ENCODE data around the gene LCK.
"Not testable (repeated sequence)": the region's sequence is repeated elsewhere in the genome, so short reads cannot be mapped to it uniquely, and the experiment has no call there.

The LCK gene

DNA sequence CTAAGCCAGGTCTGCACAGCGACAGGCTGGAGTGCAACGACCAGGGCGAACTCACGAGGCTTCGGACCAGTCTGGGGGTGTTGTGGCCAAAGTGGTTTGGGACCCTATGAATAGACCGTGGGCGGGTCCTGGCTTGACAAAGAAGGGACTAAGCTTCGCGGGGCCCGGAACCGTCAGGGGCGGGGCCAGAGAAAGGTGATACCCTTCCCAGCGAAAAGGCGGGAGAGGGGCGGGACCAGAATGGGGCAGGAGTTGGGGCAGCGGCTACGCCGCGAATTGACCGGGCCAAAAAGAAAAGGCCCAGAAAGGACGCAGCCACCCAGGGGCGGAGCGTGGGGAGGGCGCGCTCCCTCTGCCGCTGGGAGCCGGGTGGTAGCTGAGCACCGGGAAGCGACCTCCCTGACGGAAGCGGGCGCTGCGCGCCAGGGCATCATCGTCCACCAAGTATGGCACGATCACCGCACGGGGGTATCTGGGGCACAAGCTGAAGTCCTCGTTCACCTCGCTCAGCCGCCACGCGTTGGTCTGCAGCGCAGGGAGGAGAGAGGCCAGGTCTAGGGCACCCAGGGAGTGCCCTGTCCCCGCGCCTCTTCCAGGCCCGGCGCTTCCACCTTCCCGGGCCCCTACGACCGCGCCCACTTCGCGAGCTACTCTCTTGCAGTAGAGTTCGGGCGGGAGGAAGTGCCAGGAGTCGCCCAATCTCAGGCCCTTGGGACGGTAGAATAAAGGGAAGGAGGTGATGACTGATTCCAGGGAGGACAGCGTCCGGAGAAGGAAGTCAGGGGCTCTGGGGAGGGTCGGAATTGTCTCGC is 10.7 kb upstream of the LCK start:
- peak; percentile 34 for DNase-seq

- no peak for DNase-seq
These were observed 9.9 kb upstream of the LCK start for GRCh38 chr1:32241001-32241763.

DNA sequence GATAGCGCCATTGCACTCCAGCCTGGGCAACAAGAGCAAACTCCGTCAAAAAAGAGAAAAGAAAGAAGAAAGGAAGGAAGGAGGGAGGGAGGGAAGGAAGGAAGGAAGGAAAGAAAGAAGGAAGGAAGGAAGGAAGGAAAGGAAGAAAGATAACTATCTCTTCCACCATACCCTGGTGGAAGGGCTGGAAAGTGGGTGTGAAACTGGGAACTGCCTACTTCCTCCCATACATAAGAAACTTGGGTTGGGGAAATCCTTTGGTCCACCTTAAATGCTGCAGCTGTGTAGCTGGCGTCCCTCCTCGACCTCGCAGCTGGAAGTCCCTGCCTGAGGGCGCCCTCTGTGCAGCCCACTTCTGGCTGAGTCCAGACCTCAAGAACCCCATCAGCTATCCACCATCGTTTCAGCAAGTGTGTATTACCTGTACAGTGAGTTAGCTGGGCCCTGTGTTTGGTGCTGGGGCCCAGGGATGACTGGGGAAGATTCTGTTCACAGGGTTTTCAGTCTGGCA is 8.7 kb upstream of the LCK start:
- DNase-seq = no peak

DNA sequence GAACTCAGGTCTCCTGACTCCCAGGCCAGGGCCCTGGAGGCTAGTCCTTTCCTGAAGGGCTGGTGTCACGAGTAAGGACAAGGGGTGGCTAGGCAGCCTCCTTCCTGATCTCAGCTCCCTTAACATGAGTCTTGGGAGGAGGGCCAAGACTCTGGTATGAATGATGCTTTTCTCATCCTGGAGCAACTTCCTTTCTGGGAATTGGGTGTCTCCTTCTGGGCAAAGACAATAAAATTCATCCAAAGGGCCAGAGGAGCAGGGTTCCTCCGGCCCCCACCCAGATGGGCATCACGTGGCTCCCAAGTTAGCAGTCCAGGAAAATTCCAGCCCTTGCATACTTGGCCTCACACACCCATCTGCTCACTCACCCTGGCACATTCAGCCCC is 4.2 kb upstream of the LCK start, which contains the start of gene FAM167B:
Gene FAM167B (plus strand): TSS at position 335 of the 386 bp plus-strand sequence. CDS start 200 bp downstream, outside the sequence.
- no peak for DNase-seq

- DNase-seq = no peak
These were observed 3.6 kb upstream of the LCK start for GRCh38 chr1:32247452-32247851.

DNA sequence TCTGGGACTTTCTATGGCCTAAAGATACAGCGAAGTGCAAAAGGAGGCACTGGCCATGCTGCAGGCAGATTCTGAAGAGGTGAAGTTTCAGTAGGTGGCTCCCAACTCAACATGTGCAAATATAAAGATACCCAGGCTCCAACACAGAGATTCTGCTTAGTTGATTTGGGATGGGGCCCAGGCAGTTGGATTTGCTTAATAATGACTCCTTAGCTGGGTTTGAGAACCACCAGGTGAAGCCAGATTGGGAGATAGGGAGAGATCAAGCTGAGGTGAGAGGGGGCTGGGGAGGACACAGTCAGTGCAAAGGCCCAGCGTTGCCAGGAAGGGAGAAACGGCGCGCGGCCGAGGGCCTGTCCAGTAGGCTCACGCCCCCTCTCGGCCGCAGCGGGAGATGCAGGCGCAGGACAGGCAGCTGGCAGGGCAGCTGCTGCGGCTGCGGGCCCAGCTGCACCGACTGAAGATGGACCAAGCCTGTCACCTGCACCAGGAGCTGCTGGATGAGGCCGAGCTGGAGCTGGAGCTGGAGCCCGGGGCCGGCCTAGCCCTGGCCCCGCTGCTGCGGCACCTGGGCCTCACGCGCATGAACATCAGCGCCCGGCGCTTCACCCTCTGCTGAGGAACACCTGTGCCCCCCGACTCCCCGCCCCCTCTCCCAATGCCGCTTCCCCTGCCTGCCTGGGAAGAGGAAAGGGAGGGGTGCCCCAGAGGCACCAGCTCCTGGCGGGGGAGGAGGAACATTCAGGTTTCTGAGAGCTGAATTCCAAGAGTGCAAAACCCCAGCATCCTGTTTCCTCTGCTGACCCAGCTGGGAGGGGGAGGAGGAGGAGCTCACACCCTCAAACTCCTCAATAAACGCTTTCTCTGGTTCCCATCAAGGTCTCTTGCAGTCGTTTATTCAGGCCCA is 2.8 kb upstream of the LCK start:
- peak; percentile 39 for DNase-seq

DNA sequence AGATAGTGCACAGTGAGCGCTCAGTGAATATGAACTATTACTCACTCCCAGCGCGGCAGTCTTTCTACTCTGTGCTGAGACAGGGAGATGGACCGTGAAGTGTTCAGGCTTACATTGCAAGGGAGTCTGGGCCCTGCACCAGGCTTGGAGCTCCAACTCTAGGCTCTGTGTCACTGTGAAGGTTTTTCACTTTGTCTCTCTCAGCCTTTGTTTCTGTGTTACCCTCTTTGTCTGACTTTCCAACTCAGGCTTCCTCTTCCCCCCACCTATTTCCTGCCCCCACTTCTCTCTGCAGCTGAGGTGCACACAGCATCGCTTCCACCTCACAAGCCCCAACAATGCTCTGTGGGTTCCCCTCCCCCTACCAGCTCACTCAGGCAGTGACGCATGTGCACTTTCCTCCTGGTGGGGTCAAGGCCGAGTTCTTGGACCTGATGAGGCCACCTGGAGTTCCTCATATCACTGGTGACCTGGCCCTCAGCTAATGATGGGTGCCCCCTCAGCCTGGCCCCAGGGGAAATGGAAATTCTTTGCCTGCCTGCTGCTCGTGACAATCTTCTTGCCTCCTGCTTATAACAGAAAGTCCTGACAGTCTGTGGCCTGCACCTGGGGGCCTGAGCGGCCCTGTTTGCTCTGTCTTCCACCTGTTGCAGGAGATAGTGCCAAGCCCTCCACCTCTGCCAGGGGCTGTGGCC is 1.1 kb upstream of the LCK start:
- no peak for DNase-seq

DNA sequence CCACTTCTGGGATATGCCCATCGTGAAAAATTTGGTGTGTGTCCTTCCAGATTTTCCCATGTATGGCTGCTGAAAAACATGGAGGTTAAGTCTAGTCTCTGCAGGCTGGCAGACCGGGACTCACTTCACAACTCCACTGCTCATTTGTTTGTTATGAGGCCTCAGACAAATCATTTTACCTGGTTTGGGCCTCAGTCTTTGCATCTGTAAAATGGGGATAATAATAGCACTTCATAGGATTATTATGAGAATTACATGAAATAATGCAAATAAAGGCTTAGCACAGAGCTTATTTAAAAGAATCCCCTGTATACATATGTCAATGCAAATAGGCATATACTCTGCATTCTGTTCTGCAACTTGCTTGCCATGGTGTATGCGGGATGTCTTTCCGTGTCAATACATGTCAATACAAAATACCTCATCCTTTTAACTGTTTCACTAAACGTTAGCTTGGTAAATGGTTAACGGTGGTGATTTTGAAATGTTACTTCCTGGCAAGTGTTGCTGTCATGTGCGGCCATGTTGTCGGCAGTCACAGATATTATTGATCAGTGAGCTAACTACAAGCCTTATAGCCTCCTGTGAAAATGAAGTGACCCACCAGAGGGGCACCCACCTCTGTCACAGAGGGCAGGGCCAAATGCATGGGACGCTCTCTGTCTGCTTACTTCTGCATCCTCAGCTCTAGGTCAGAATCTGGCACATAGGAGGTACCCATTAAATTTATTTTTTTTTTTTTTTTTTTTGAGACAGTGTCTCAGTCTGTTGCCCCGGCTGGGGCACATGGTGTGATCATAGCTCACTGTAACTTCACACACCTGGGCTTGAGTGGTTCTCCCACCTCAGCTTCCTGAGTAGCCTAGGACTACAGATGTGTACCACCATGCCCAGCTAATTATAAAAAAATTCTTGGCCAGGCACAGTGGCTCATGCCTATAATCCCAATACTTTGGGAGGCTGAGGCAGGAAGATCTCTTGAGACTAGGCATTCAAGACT is 4.3 kb downstream of the LCK start:
- DNase-seq = no peak

GRCh38 chr1:32256473-32257226 is 5.6 kb downstream of the LCK start:
- no peak for DNase-seq

DNA sequence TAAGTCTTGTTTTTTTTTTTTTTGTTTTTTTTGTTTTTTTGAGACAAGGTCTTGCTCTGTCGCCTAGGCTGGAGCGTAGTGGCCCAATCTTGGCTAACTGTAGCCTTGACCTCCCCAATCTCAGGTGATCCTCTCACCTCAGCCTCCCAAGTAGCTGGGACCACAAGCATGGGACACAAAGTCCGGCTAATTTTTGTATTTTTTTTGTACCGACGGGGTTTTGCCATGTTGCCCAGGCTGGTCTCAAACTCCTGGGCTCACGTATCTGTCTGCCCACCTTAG is 6.1 kb downstream of the LCK start:
- no peak for DNase-seq

- DNase-seq = not testable (repeated sequence)
These were observed 12.2 kb downstream of the LCK start for GRCh38 chr1:32263236-32263593.

DNA sequence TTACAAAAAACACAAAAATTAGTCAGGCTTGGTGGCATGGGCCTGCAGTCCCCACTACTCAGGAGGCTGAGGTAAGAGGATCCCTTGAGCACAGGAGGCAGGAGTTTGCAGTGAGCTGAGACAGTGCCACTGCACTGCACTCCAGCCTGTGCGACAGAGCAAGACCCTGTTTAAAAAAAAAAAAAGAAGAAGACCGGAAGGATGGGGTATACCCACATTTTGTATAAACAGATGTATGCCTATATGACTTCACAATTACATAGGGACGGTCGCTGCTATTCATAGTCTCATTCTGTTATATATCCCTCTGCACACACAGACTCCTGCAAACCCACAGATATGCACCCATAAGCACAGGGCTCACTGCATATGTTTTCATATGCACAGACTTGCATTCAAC is 12.7 kb downstream of the LCK start:
- no peak for DNase-seq

GRCh38 chr1:32265846-32266245 is 14.8 kb downstream of the LCK start:
- no peak for DNase-seq

DNA sequence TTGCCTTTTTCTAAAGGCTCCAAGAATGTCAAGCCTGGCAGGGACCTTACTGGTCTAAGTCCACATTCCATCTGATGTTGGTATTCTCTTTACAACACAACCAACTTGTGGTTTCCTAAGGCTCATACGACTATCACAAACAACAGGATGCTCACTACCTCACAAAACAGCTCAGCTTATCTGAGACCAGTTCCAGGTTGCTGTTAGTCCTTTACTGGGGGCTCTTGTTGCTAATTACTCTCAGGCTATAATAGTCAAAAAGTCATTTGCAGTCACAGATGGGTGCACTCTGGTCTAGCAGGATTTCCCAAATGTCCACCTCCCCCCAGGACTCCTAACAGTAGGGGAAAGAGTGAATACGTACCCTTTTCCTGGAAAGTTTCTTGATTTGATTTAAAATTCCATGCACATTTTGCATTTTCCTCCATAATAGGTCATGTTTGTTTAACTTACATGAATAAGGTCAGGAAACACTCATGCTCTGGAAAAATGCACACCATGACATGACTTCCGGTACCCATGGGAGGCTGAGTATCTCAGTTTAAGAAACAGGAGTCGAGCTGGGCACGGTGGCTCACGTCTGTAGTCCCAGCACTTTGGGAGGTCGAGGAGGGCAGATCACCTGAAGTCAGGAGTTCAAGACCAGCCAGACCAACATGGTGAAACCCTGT is 16.0 kb downstream of the LCK start:
- DNase-seq = no peak

- no peak for DNase-seq
These were observed 18.7 kb downstream of the LCK start for GRCh38 chr1:32269744-32270143.

- DNase-seq = no peak
These were observed 21.7 kb downstream of the LCK start for GRCh38 chr1:32272557-32273390.

DNA sequence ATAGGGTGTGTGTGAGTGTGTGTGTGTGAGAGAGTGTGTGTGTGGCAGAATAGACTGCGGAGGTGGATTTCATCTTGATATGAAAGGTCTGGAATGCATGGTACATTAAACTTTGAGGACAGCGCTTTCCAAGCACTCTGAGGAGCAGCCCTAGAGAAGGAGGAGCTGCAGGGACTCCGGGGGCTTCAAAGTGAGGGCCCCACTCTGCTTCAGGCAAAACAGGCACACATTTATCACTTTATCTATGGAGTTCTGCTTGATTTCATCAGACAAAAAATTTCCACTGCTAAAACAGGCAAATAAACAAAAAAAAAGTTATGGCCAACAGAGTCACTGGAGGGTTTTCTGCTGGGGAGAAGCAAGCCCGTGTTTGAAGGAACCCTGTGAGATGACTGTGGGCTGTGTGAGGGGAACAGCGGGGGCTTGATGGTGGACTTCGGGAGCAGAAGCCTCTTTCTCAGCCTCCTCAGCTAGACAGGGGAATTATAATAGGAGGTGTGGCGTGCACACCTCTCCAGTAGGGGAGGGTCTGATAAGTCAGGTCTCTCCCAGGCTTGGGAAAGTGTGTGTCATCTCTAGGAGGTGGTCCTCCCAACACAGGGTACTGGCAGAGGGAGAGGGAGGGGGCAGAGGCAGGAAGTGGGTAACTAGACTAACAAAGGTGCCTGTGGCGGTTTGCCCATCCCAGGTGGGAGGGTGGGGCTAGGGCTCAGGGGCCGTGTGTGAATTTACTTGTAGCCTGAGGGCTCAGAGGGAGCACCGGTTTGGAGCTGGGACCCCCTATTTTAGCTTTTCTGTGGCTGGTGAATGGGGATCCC is 22.5 kb downstream of the LCK start:
- DNase-seq = peak; percentile 70

All from NCI-H748 treated with DMSO at 0.1 percent for 48 hours (cell line).